Smooth muscle cell (in vitro differentiated cells): Measurements from ENCODE around the gene PGA5. TPM values are rescaled to one million over a fixed set of nuclear protein-coding genes. Genes with fewer than 3 reads are reported as not detected.

Experiments used
- DNase-seq: peaks from one replicate; lab custom pipeline; 2025; ENCODE audit not compliant: unreplicated experiment; lab: John Stamatoyannopoulos, UW
- H2AFZ ChIP-seq: fragments of 200-600 bp; sonication (generic); 2 replicates; pipeline ENCODE4 v1.6.0; 2016; ENCODE audit warnings: antibody characterized with exemption, low read depth, mild to moderate bottlenecking
- H3F3A ChIP-seq: fragments of 200-600 bp; sonication (generic); 2 replicates; pipeline ENCODE4 v1.6.0; 2017; ENCODE audit warnings: antibody characterized with exemption, low read depth
- H3K27ac ChIP-seq: fragments of 200-600 bp; sonication (generic); 2 replicates; pipeline ENCODE4 v1.5.1; 2016; ENCODE audit warnings: low read depth, mild to moderate bottlenecking
- H3K27me3 ChIP-seq: fragments of 200-600 bp; sonication (generic); 2 replicates; pipeline ENCODE4 v1.6.1; 2016; ENCODE audit warnings: low read depth, mild to moderate bottlenecking
- H3K36me3 ChIP-seq: fragments of 200-600 bp; sonication (generic); 2 replicates; pipeline ENCODE4 v1.5.1; 2016; ENCODE audit warnings: low read depth
- H3K4me1 ChIP-seq: fragments of 200-600 bp; sonication (generic); 2 replicates; pipeline ENCODE4 v1.5.1; 2016; ENCODE audit warnings: low read depth
- H3K4me2 ChIP-seq: fragments of 200-600 bp; sonication (generic); 2 replicates; pipeline ENCODE4 v1.6.0; 2016; ENCODE audit warnings: mild to moderate bottlenecking
- H3K4me3 ChIP-seq: fragments of 200-600 bp; sonication (generic); 2 replicates; pipeline ENCODE4 v1.5.1; 2016; ENCODE audit warnings: mild to moderate bottlenecking
- H3K79me2 ChIP-seq: fragments of 200-600 bp; sonication (generic); 2 replicates; pipeline ENCODE4 v1.6.0; 2016; ENCODE audit warnings: low read depth, mild to moderate bottlenecking
- H3K9ac ChIP-seq: fragments of 200-600 bp; sonication (generic); 2 replicates; pipeline ENCODE4 v1.6.0; 2016; ENCODE audit warnings: low read depth
- H3K9me3 ChIP-seq: fragments of 200-600 bp; sonication (generic); replicated peaks from 2 replicates; pipeline ENCODE4 v1.5.1; 2016; ENCODE audit warnings: low read depth
- H4K20me1 ChIP-seq: fragments of 200-600 bp; sonication (generic); 2 replicates; pipeline ENCODE4 v1.6.0; 2016; ENCODE audit warnings: low read depth
- WGBS: methylation state at CpG from one replicate; pipeline ENCODE4 v1.1.7; 2016; ENCODE audit warnings: low lambda C conversion rate; 5-methylcytosine and 5-hydroxymethylcytosine counted together
- polyA plus RNA-seq: library from polyadenylated mRNA; unstranded; fragments of >200 nt; fragmentation: Nextera tagmentation; extraction: Ambion mirVana; gene quantifications from 2 replicates; pipeline ENCODE4 v1.2.1, GENCODE V29; 2016
- total RNA-seq: library from RNA; depleted of rRNA; stranded (reverse); fragments of >200 nt; gene quantifications from 2 replicates; pipeline ENCODE4 v1.2.3, GENCODE V29; 2014
- TF ChIP-seq, protein P1 (sequence below): fragments of 200-600 bp; sonication (generic); IDR thresholded peaks from 2 replicates; pipeline ENCODE4 v1.5.1; 2017; ENCODE audit warnings: borderline replicate concordance, mild to moderate bottlenecking, antibody characterized with exemption; ENCODE audit not compliant: insufficient read depth, poor library complexity, severe bottlenecking

PGA5 gene
- total and polyA plus RNA-seq, 2 experiments from 2014 or later: 0.17 TPM; not detected in 1

GRCh38 chr11:61259363-61259762, 18.4 kb downstream of the PGA5 start:
- H3K9me3 ChIP-seq: no peaks in the 10 kb centered on the region
- no peaks in the 10 kb centered on the region for H3K79me2 ChIP-seq
- DNase-seq: no peak
- no peaks in the 10 kb centered on the region for H4K20me1 ChIP-seq
- H3F3A ChIP-seq: no peaks in the 10 kb centered on the region
- H3K4me3 ChIP-seq: no peak overlapping the region
- no peaks in the 10 kb centered on the region for H3K36me3 ChIP-seq
- no peaks in the 10 kb centered on the region for H3K27me3 ChIP-seq
- H3K9ac ChIP-seq: no peak overlapping the region
- 95% methylated on average over 6 of the region's 6 CpGs for WGBS
- H2AFZ ChIP-seq: no peak overlapping the region
- no peak overlapping the region for H3K4me2 ChIP-seq
- H3K4me1 ChIP-seq: no peaks in the 10 kb centered on the region
- H3K27ac ChIP-seq: no peak overlapping the region
- TF ChIP-seq, protein P1, sequence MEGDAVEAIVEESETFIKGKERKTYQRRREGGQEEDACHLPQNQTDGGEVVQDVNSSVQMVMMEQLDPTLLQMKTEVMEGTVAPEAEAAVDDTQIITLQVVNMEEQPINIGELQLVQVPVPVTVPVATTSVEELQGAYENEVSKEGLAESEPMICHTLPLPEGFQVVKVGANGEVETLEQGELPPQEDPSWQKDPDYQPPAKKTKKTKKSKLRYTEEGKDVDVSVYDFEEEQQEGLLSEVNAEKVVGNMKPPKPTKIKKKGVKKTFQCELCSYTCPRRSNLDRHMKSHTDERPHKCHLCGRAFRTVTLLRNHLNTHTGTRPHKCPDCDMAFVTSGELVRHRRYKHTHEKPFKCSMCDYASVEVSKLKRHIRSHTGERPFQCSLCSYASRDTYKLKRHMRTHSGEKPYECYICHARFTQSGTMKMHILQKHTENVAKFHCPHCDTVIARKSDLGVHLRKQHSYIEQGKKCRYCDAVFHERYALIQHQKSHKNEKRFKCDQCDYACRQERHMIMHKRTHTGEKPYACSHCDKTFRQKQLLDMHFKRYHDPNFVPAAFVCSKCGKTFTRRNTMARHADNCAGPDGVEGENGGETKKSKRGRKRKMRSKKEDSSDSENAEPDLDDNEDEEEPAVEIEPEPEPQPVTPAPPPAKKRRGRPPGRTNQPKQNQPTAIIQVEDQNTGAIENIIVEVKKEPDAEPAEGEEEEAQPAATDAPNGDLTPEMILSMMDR: no peak

DNA sequence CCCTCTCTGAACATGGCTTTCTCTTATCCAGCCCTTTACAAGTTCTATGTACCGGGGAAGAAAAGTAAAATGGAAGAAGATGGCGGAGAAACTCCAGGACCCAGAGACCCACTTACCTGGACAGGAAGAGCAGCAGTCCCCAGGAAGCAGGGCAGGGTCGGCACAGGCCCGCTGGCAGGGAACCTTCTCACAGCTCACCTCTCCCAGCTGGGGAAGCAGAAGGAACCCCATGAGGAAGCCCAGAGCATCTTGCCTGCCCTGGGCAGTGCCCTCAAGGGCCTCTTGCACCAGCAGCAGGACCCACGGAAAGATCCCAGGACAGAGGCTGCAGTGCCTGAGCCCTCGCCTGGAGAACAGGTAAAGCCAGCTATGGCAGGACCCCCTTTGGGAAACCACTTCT, 23.4 kb downstream of the PGA5 start:
- Histone ChIP-seq H2AFZ (no peak overlapping the region), H3K27me3 (no peaks in the 10 kb centered on the region), H3F3A (no peaks in the 10 kb centered on the region), H4K20me1 (no peaks in the 10 kb centered on the region), H3K79me2 (no peaks in the 10 kb centered on the region), H3K4me2 (no peak overlapping the region), H3K4me3 (no peak overlapping the region), H3K9ac (no peak overlapping the region), H3K4me1 (no peaks in the 10 kb centered on the region), H3K36me3 (no peaks in the 10 kb centered on the region), H3K27ac (no peak overlapping the region), H3K9me3 (no peaks in the 10 kb centered on the region)
- TF ChIP-seq, protein P1: no peak
- no peak for DNase-seq
- WGBS: 97% methylated on average over 6 of the region's 6 CpGs

DNA sequence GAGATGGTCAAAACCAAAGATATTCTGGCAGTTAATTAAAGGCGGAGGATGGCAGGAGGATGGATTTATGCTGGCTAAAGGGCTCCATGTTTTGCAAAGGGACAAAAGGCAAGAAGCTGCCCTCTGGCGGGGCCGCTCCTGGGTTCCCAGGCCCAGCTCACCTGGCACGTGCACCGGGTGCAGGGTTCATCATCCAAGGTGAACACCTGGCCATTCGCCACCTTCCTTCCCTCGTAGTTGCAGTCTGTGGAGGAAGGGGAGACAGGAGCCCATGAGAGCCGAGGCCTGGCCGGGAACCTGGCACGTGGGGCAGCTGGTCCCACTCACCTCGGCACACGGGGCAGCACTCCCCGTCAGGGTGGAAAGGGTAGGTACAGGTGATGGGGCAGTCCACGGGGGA, 23.8 kb downstream of the PGA5 start:
- DNase-seq: no peak
- no peaks in the 10 kb centered on the region for H3K27me3 ChIP-seq
- no peaks in the 10 kb centered on the region for H3K4me1 ChIP-seq
- no peaks in the 10 kb centered on the region for H3K9me3 ChIP-seq
- 96% methylated on average over 14 of the region's 14 CpGs for WGBS
- TF ChIP-seq, protein P1: no peak
- no peaks in the 10 kb centered on the region for H3K79me2 ChIP-seq
- no peaks in the 10 kb centered on the region for H3F3A ChIP-seq
- H3K27ac ChIP-seq: no peak overlapping the region
- no peaks in the 10 kb centered on the region for H4K20me1 ChIP-seq
- H3K9ac ChIP-seq: no peak overlapping the region
- H3K4me3 ChIP-seq: no peak overlapping the region
- no peaks in the 10 kb centered on the region for H3K36me3 ChIP-seq
- no peak overlapping the region for H2AFZ ChIP-seq
- H3K4me2 ChIP-seq: no peak overlapping the region

DNA sequence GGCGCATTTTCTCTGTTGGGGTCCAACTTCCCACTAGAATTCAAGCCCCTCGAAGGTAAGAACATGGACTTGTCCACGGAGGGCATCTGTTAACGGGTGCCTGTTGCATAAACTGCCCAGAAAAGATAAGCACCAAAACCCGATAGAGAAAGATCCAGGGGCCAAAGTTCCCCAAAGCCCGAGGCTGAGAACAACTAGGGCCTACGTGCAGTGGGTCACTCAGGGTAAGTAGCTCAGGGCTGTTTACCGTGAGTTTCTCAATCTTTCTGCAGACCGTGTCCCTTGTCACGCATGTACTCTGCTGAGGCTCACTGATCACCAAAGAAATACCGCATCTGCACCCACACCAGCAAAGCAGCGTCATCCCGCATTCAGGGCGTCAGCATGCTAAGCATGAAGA, 24.4 kb downstream of the PGA5 start:
- Histone ChIP-seq H2AFZ (no peak overlapping the region), H3K9me3 (no peaks in the 10 kb centered on the region), H3K4me1 (no peaks in the 10 kb centered on the region), H3K79me2 (no peaks in the 10 kb centered on the region), H3K4me2 (no peak overlapping the region), H3K27me3 (no peaks in the 10 kb centered on the region), H3K9ac (no peak overlapping the region), H3K27ac (no peak overlapping the region), H4K20me1 (no peaks in the 10 kb centered on the region), H3K36me3 (no peaks in the 10 kb centered on the region), H3K4me3 (no peak overlapping the region), H3F3A (no peaks in the 10 kb centered on the region)
- TF ChIP-seq, protein P1: no peak
- DNase-seq: no peak
- 95% methylated on average over 14 of the region's 14 CpGs for WGBS
